Gastroesophageal sphincter (tissue), 3 donors: ENCODE results near the gene AIG1.

Source experiments
- CTCF ChIP-seq, 4 experiments: fragments of 200-600 bp in 2 of 4; fragments of 450-650 bp in 2 of 4; sonication (generic) in 1 of 4; IDR thresholded peaks; one replicate each; pipeline ENCODE4 v1.5.1; 2017 to 2019; ENCODE audit warnings: antibody characterized with exemption in 4 of 4, mild to moderate bottlenecking in 2 of 4, moderate library complexity in 2 of 4
- EP300 ChIP-seq: sonication (generic); formaldehyde crosslinking; IDR thresholded peaks from one replicate; pipeline ENCODE4 v1.6.1; 2017; ENCODE audit warnings: antibody characterized with exemption, mild to moderate bottlenecking
- POLR2A ChIP-seq, 2 donors: fragments of 450-650 bp; IDR thresholded peaks; one replicate each; pipeline ENCODE4 v1.6.1; 2017; ENCODE audit warnings: antibody characterized with exemption in 2 of 2, mild to moderate bottlenecking in 2 of 2, moderate library complexity in 1 of 2
- POLR2AphosphoS5 ChIP-seq: sonication (generic); formaldehyde crosslinking; IDR thresholded peaks from one replicate; pipeline ENCODE4 v1.6.1; 2017; ENCODE audit warnings: antibody characterized with exemption

- peak in 3 of 4 experiments; percentile 15 to 47 (median 27) for TF ChIP-seq CTCF (IDR thresholded peaks at IDR 0.05)
- TF ChIP-seq EP300: no peak
- no peak for TF ChIP-seq POLR2AphosphoS5
- no peak for TF ChIP-seq POLR2A (IDR thresholded peaks at IDR 0.05)
Measured at GRCh38 chr6:143232849-143233248, 172.2 kb downstream of the AIG1 start.
